ENCODE measurements around the gene CDAN1.
"Not testable (repeated sequence)": the region's sequence is repeated elsewhere in the genome, so short reads cannot be mapped to it uniquely, and the experiment has no call there.

The CDAN1 gene

GRCh38 chr15:42686281-42686680 is 50.6 kb downstream of the CDAN1 start:
- DNase-seq (ENCODE audit: low read depth): no peak
- TF ChIP-seq CTCF (IDR thresholded peaks at IDR 0.05; ENCODE audit: control insufficient read depth, extremely low read depth, insufficient read depth): no peak
- H3K4me3 ChIP-seq (ENCODE audit: low read depth, low read length): no peak overlapping the region

DNA sequence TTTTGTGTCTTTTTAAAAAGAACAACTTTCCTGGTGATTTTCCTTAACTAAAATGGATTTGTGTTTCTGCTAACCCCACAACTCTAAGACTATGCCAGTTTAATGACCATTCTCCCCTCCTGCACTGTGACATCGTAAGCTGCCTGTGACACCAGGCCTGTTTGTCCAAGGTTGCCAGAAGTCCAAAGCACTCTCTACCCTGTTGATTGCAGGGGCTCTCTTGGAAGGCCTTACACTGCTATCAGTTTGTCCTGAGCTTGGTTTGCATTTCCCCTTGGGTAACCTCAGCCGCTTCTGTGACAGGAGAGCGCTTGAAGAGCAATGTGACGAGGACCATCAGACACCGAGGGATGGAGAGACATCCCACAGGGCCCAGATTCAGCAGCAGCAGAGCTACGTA is 55.8 kb downstream of the CDAN1 start:
- H3K4me3 ChIP-seq (ENCODE audit: low read depth, low read length): no peak overlapping the region
- TF ChIP-seq CTCF (IDR thresholded peaks at IDR 0.05; ENCODE audit: control insufficient read depth, extremely low read depth, insufficient read depth): no peak
- no peak for DNase-seq (ENCODE audit: low read depth)

GRCh38 chr15:42680142-42680482 is 56.8 kb downstream of the CDAN1 start:
- not testable (repeated sequence) for DNase-seq (ENCODE audit: low read depth); H3K4me3 ChIP-seq (ENCODE audit: low read depth, low read length)

GRCh38 chr15:42679285-42680141 is 57.4 kb downstream of the CDAN1 start:
- DNase-seq (ENCODE audit: low read depth): peak; percentile 86
- H3K4me3 ChIP-seq (ENCODE audit: low read depth, low read length): no peak overlapping the region
- no peak for TF ChIP-seq CTCF (IDR thresholded peaks at IDR 0.05; ENCODE audit: control insufficient read depth, extremely low read depth, insufficient read depth)

DNA sequence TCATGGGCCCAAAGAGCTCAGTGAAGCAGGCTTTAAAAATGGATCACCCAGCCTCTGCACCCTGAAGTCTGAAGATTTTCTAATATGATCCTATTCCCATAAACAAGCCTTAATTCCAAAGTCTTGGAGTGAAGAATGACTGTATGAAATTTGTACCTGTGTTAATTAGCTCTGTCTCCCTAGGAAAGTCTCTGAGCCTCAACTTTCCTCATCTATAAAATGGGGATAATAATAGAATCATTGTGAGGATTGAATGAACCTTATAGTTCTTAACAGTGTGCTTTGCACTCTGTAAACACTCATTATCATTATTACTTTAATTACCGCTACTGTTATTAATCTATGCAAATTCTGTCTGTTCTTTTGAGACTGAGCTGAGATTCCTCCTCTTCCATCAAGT is 61.9 kb downstream of the CDAN1 start:
- H3K4me3 ChIP-seq (ENCODE audit: low read depth, low read length): no peak overlapping the region
- DNase-seq (ENCODE audit: low read depth): no peak
- TF ChIP-seq CTCF (IDR thresholded peaks at IDR 0.05; ENCODE audit: control insufficient read depth, extremely low read depth, insufficient read depth): no peak

DNA sequence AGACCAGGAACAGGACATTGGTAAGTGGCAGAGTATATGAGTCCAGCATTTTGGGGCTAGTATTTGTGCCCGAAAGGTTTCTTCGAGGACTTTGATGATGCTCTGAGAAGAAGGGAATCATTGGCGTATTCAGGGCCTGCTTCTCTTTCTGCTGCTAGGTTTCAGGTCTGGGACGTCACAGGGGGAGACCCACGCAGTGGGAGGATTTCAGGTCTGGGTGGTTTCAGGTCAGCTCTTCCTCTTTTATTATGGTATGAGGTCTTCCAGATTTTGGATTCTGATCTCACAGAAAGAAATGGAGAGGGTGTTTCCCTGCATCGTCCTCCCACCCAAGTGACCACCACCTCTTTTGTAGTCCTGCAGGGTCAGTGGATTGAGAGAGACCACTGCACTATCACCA is 62.5 kb downstream of the CDAN1 start:
- no peak for DNase-seq (ENCODE audit: low read depth)
- no peak overlapping the region for H3K4me3 ChIP-seq (ENCODE audit: low read depth, low read length)
- TF ChIP-seq CTCF (IDR thresholded peaks at IDR 0.05; ENCODE audit: control insufficient read depth, extremely low read depth, insufficient read depth): no peak

All from LNCaP clone FGC (cell line).